ENCODE results near the gene BTBD9.

- peak; percentile 96 to 99 (median 96) for TF ChIP-seq CTCF (IDR thresholded peaks at IDR 0.05)
- no peak for TF ChIP-seq POLR2A (IDR thresholded peaks at IDR 0.05)
Measured at GRCh38 chr6:38493931-38494547, 145.7 kb downstream of the BTBD9 start.
